ENCODE results near the gene TSPAN1.
A peak's percentile ranks its signal among the peaks of the same experiment; 100 is the strongest.

TSPAN1 gene

GRCh38 chr1:46174448-46175231 is at the start of gene TSPAN1:
Gene TSPAN1 (plus strand): TSS chr1:46175087. CDS start chr1:46181108, 6,021 bp downstream.
- no peak for TF ChIP-seq CTCF (conservative IDR thresholded peaks at IDR 0.05; ENCODE audit: low read depth)
- CTCF ChIA-PET, result interaction anchor here (0.9 kb wide), 1 partner anchor 49 kb away, joined by 3 read pairs; no protein-coding TSS in a partner anchor
- POLR2A ChIA-PET (ENCODE audit: low non-redundant PET), result interaction anchor here (0.5 kb wide), 1 partner anchor 135 kb away, joined by 3 read pairs; no protein-coding TSS in a partner anchor
- peak within 1 kb of the TSS; percentile 69 for H3K27ac ChIP-seq
- DNase-seq (ENCODE audit: low spot score), result no peak

- POLR2A ChIA-PET (ENCODE audit: low non-redundant PET), result no interaction called here
- CTCF ChIA-PET, result no interaction called here
- no peak for TF ChIP-seq CTCF (conservative IDR thresholded peaks at IDR 0.05; ENCODE audit: low read depth)
- DNase-seq (ENCODE audit: low spot score), result peak; percentile 41
- peak overlapping the region; percentile 49 for H3K27ac ChIP-seq
These were observed 46.5 kb upstream of the TSPAN1 start for GRCh38 chr1:46128344-46128743.

- DNase-seq (ENCODE audit: low spot score), result no peak
- CTCF ChIA-PET, result interaction anchor here (0.6 to 0.8 kb wide), 3 partner anchors 8 to 41 kb away, joined by 3 to 5 read pairs (median 3); no protein-coding TSS in a partner anchor
- no peak overlapping the region for H3K27ac ChIP-seq
- POLR2A ChIA-PET (ENCODE audit: low non-redundant PET), result interaction anchor here (0.6 kb wide), 1 partner anchor 140 kb away, joined by 3 read pairs; no protein-coding TSS in a partner anchor
- no peak for TF ChIP-seq CTCF (conservative IDR thresholded peaks at IDR 0.05; ENCODE audit: low read depth)
These were observed 44.8 kb upstream of the TSPAN1 start for GRCh38 chr1:46130121-46130520.

- H3K27ac ChIP-seq, result no peak overlapping the region
- no peak for TF ChIP-seq CTCF (conservative IDR thresholded peaks at IDR 0.05; ENCODE audit: low read depth)
- DNase-seq (ENCODE audit: low spot score), result no peak
- ChIA-PET CTCF (interaction anchor here (0.6 to 0.8 kb wide), 3 partner anchors 8 to 42 kb away, joined by 3 to 5 read pairs (median 3); no protein-coding TSS in a partner anchor), POLR2A (ENCODE audit: low non-redundant PET) (no interaction called here)
These were observed 44.3 kb upstream of the TSPAN1 start for GRCh38 chr1:46130606-46131005.

- peak; percentile 31 for DNase-seq (ENCODE audit: low spot score)
- ChIA-PET POLR2A (ENCODE audit: low non-redundant PET) (interaction anchor here (0.7 kb wide), 1 partner anchor 50 kb away, joined by 3 read pairs; no protein-coding TSS in a partner anchor), CTCF (interaction anchor here (0.6 kb wide), 1 partner anchor 8 kb away, joined by 3 read pairs; no protein-coding TSS in a partner anchor)
- no peak overlapping the region for H3K27ac ChIP-seq
- no peak for TF ChIP-seq CTCF (conservative IDR thresholded peaks at IDR 0.05; ENCODE audit: low read depth)
These were observed 43.8 kb upstream of the TSPAN1 start for GRCh38 chr1:46131093-46131492.

GRCh38 chr1:46131712-46132528 is 43.0 kb upstream of the TSPAN1 start:
- POLR2A ChIA-PET (ENCODE audit: low non-redundant PET), result interaction anchor here (0.7 to 1.0 kb wide), 2 partner anchors 50 to 66 kb away, joined by 3 read pairs; no protein-coding TSS in a partner anchor
- peak; percentile 25 for DNase-seq (ENCODE audit: low spot score)

More at GRCh38 chr1:46131712-46132528, 43.0 kb upstream of the TSPAN1 start:
- peak overlapping the region; percentile 98 for H3K27ac ChIP-seq
- TF ChIP-seq CTCF (conservative IDR thresholded peaks at IDR 0.05; ENCODE audit: low read depth), result no peak
- CTCF ChIA-PET, result interaction anchor here (0.6 to 1.1 kb wide), 6 partner anchors 8 to 396 kb away, joined by 3 to 6 read pairs (median 4); no protein-coding TSS in a partner anchor

All from RWPE1 (cell line).